ENCODE data around the gene CDK5R1. TPM values are rescaled to one million over a fixed set of nuclear protein-coding genes. Genes with fewer than 3 reads are reported as not detected.

Gene CDK5R1
- total and polyA plus RNA-seq, 2 donors (not counting 1 experiment from before 2014, with no cell fraction given) = 2.4 to 6.2 TPM

GRCh38 chr17:32519228-32520103 is 32.7 kb downstream of the CDK5R1 start:
- POLR2A ChIA-PET = interaction anchor here (0.7 to 1.3 kb wide), 2 partner anchors 30 to 31 kb away, joined by 3 to 4 read pairs; no protein-coding TSS in a partner anchor
- peaks cover 90 to 96% of the 10 kb centered on the region in 2 donors for H3K4me1 ChIP-seq (ENCODE audit: control insufficient read depth in 2 of 2, insufficient read depth in 2 of 2, low read length in 2 of 2)
- H4K20me1 ChIP-seq (ENCODE audit: control insufficient read depth, insufficient read depth, low read length, poor library complexity, severe bottlenecking) = no peaks in the 10 kb centered on the region
- no peak for TF ChIP-seq EZH2 (IDR thresholded peaks at IDR 0.05; ENCODE audit: borderline replicate concordance, insufficient read depth, low read depth, low read length, poor library complexity, severe bottlenecking)
- TF ChIP-seq CTCF (IDR thresholded peaks at IDR 0.05) = no peak
- ATAC-seq (ENCODE audit: low read depth) (peak; percentile 26), DNase-seq (peak; percentile 80)
- H3K79me2 ChIP-seq (ENCODE audit: control insufficient read depth, insufficient read depth, low read length) = no peaks in the 10 kb centered on the region
- H3K27me3 ChIP-seq (replicated peaks in 1 of 4; ENCODE audit: control extremely low read depth in 1 of 4, control insufficient read depth in 3 of 4, insufficient read depth in 4 of 4, low read length in 3 of 4) = no peaks in the 10 kb centered on the region
- CTCF ChIA-PET = interaction anchor here (0.8 to 1.6 kb wide), 2 partner anchors 30 to 36 kb away, joined by 3 to 5 read pairs; no protein-coding TSS in a partner anchor
- intact Hi-C loops (cut with micrococcal nuclease) = loop anchor here (5.0 kb wide), 1 partner anchor 88 kb away; no protein-coding TSS in a partner anchor
- H3K9me3 ChIP-seq (ENCODE audit: control extremely low read depth in 1 of 3, control insufficient read depth in 2 of 3, insufficient read depth in 1 of 3, low read length in 2 of 3) = peaks cover 0 to 4% (median 0%) of the 10 kb centered on the region in 3 donors
- peak overlapping the region; percentile 89 for H3K4me2 ChIP-seq (replicated peaks; ENCODE audit: low read depth, low read length, poor library complexity, severe bottlenecking)
- under 1% methylated on average over 55 of the region's 61 CpGs for WGBS (ENCODE audit: insufficient coverage)
- H3K9me3 Mint-ChIP-seq (ENCODE audit: insufficient read depth) = no peaks in the 10 kb centered on the region
- H3K27ac Mint-ChIP-seq = peak overlapping the region; percentile 90
- H3K36me3 ChIP-seq (replicated peaks in 1 of 2; ENCODE audit: control extremely low read depth in 1 of 2, control insufficient read depth in 1 of 2, extremely low read depth in 1 of 2, insufficient read depth in 2 of 2, low read length in 1 of 2) = no peaks in the 10 kb centered on the region
- peaks cover 85% of the 10 kb centered on the region for H3K4me1 Mint-ChIP-seq
- H3K27ac ChIP-seq (ENCODE audit: low read length in 2 of 2) = peak overlapping the region; percentile 69 to 79
- H3K4me3 ChIP-seq (ENCODE audit: control extremely low read depth in 1 of 5, extremely low read depth in 1 of 5, insufficient read depth in 1 of 5, low read depth in 2 of 5, low read length in 4 of 5) = peak overlapping the region; percentile 33 to 68 (median 47)
- H2AFZ ChIP-seq (ENCODE audit: insufficient read depth, low read depth, low read length, poor library complexity, severe bottlenecking) = peak overlapping the region; percentile 70
- H3K4me3 Mint-ChIP-seq = peak overlapping the region; percentile 88
- H3K9ac ChIP-seq (ENCODE audit: low read length) = peak overlapping the region; percentile 62
- H3K27me3 Mint-ChIP-seq = no peaks in the 10 kb centered on the region
